ENCODE results near the gene ZNF558. TPM values are rescaled to one million over a fixed set of nuclear protein-coding genes. Genes with fewer than 3 reads are reported as not detected.

Gene ZNF558
- 2.3 and 3.2 TPM in 2 replicates for total RNA-seq

DNA sequence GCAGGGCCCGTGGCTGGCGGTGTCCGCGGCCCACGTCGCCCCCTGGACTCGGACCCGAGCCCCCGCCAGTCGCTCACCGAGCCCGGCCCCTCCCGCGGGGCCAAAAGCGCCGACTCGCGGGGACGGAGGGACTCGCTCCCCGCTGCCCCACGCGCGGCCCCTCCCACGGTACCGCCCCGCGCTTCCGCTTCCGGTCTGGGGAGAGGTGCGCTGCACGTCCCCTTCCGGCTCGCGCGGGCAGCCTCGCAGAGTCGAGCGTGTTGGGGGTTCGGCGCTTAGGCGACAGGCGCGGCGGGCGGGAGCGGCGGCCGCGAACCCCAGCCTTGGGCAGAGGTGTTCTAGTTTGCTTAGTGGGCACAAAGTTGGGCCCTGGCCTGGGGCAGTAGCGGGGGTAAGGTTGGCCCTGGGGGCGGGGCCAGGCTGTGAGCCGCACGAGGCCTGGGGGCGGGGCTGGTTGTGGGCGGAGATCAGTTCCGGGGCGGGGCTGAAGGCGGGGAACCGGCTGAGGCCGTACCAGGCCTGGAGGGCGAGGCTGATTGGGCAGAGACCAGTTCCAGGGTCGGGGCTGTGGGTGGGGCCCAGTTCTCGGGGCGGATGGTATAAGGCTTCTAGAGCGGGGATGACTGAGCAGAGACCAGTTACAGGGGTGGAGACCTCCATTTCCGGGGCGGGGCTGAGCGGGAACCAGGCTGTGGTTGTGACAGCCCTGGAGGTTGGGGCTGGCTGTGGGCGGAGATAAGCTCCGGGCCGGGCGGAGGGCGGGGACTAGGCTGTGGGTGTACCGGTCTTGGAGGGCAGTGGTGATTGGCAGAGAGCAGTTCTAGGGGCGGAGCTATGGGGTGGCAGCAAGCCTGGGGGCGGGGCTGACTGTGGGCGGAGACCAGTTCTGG lies at the start of gene ZNF558, which contains the start of gene MBD3L1:
Gene ZNF558 (minus strand): TSS at position 173 of the 890 bp plus-strand sequence. CDS start 9,645 bp downstream, outside the sequence.
Gene MBD3L1 (plus strand): TSS at position 246 of the 890 bp plus-strand sequence. CDS start 10,302 bp downstream, outside the sequence.

Other genes with a start within 250 kb of the ZNF558 start
- 1.1 and 14.2 TPM in 2 replicates for gene ADAMTS10, start 221.6 kb downstream of the ZNF558 start, total RNA-seq
- not detected in 2 replicates for gene NFILZ, start 201.7 kb downstream of the ZNF558 start, total RNA-seq
- not detected in 2 replicates for gene ACTL9, start 133.5 kb downstream of the ZNF558 start, total RNA-seq
- not detected in 2 replicates for gene OR2Z1, start 110.7 kb downstream of the ZNF558 start, total RNA-seq
- gene MBD3L1, start 73 bp upstream of the ZNF558 start, total RNA-seq = not detected in 2 replicates
- gene MUC16, start 178.1 kb upstream of the ZNF558 start, total RNA-seq = not detected in 2 replicates

Measured in bladder microvascular endothelial cell (primary cell).